ENCODE data around the gene CLPX. TPM values are rescaled to one million over a fixed set of nuclear protein-coding genes. Genes with fewer than 3 reads are reported as not detected.

Gene CLPX
- total and polyA plus RNA-seq, 9 of the 15 experiments (the other 6 are each of a cell fraction or from before 2014, with no cell fraction given): 11.2 to 83.3 (median 51.3) TPM

Small RNA genes lying within 50 kb of the gene (small RNA-seq; reads per million reads assigned to genes)
- gene AC013553.1 (not detected), gene AC068213.1 (not detected), gene RNU6-686P (not detected)

Other genes starting within 250 kb of the CLPX start
Only the 7 nearest of the 13 such genes appear.
- not detected in 2 replicates for gene RASL12, start 117.4 kb downstream of the CLPX start, total RNA-seq (2014; rRNA removed)
- gene RASL12, start 117.4 kb downstream of the CLPX start, total RNA-seq (2014; rRNA removed; fragmentation: Illumina TruSeq; extraction: Trizol): not detected in 2 replicates
- gene RASL12, start 117.4 kb downstream of the CLPX start, total RNA-seq (2015; rRNA removed; fragmentation: Illumina TruSeq; extraction: Trizol): not detected in 2 replicates
- gene RASL12, start 117.4 kb downstream of the CLPX start, total RNA-seq (2021): not detected in 2 replicates
- not detected in 2 replicates for gene RASL12, start 117.4 kb downstream of the CLPX start, polyA plus RNA-seq (2011; rRNA removed)
- not detected in 2 replicates for gene RASL12, start 117.4 kb downstream of the CLPX start, polyA plus RNA-seq (2014; fragmentation: Illumina TruSeq; extraction: Trizol)
- gene RASL12, start 117.4 kb downstream of the CLPX start, polyA plus RNA-seq (2014; fragmentation: Nextera tagmentation; extraction: Ambion mirVana): not detected
- gene RASL12, start 117.4 kb downstream of the CLPX start, polyA plus RNA-seq (2014; rRNA removed): not detected in 2 replicates
- 0.09 TPM in 1 of 2 replicates, not detected in the other for gene KBTBD13, start 108.6 kb downstream of the CLPX start, total RNA-seq (2014; rRNA removed)
- 0.06 and 0.07 TPM in 2 replicates for gene KBTBD13, start 108.6 kb downstream of the CLPX start, total RNA-seq (2014; rRNA removed; fragmentation: Illumina TruSeq; extraction: Trizol)
- not detected in 2 replicates for gene KBTBD13, start 108.6 kb downstream of the CLPX start, total RNA-seq (2015; rRNA removed; fragmentation: Illumina TruSeq; extraction: Trizol)
- 0.11 and 0.13 TPM in 2 replicates for gene KBTBD13, start 108.6 kb downstream of the CLPX start, total RNA-seq (2021)
- gene KBTBD13, start 108.6 kb downstream of the CLPX start, polyA plus RNA-seq (2011; rRNA removed): not detected in 2 replicates
- gene KBTBD13, start 108.6 kb downstream of the CLPX start, polyA plus RNA-seq (2014; fragmentation: Illumina TruSeq; extraction: Trizol): 0.04 and 0.10 TPM in 2 replicates
- under 1 TPM in 1 of 2 experiments, not detected in 1; 0.07 TPM for gene KBTBD13, start 108.6 kb downstream of the CLPX start, polyA plus RNA-seq (2014; fragmentation: Nextera tagmentation; extraction: Ambion mirVana)
- 0.12 and 0.22 TPM in 2 replicates for gene KBTBD13, start 108.6 kb downstream of the CLPX start, polyA plus RNA-seq (2014; rRNA removed)
- gene UBAP1L, start 70.1 kb downstream of the CLPX start, total RNA-seq (2014; rRNA removed): 0.41 and 0.49 TPM in 2 replicates
- 0.33 and 0.41 TPM in 2 replicates for gene UBAP1L, start 70.1 kb downstream of the CLPX start, total RNA-seq (2014; rRNA removed; fragmentation: Illumina TruSeq; extraction: Trizol)
- gene UBAP1L, start 70.1 kb downstream of the CLPX start, total RNA-seq (2015; rRNA removed; fragmentation: Illumina TruSeq; extraction: Trizol): 0.58 and 0.68 TPM in 2 replicates
- gene UBAP1L, start 70.1 kb downstream of the CLPX start, total RNA-seq (2021): 0.71 and 1.0 TPM in 2 replicates
- gene UBAP1L, start 70.1 kb downstream of the CLPX start, polyA plus RNA-seq (2011; rRNA removed): 0.25 and 0.51 TPM in 2 replicates
- gene UBAP1L, start 70.1 kb downstream of the CLPX start, polyA plus RNA-seq (2014; fragmentation: Illumina TruSeq; extraction: Trizol): 0.16 and 0.21 TPM in 2 replicates
- not detected for gene UBAP1L, start 70.1 kb downstream of the CLPX start, polyA plus RNA-seq (2014; fragmentation: Nextera tagmentation; extraction: Ambion mirVana)
- gene UBAP1L, start 70.1 kb downstream of the CLPX start, polyA plus RNA-seq (2014; rRNA removed): 0.44 and 0.70 TPM in 2 replicates
- 16.4 and 18.9 TPM in 2 replicates for gene PDCD7, start 51.5 kb downstream of the CLPX start, total RNA-seq (2014; rRNA removed)
- gene PDCD7, start 51.5 kb downstream of the CLPX start, total RNA-seq (2014; rRNA removed; fragmentation: Illumina TruSeq; extraction: Trizol): 15.8 and 17.1 TPM in 2 replicates
- gene PDCD7, start 51.5 kb downstream of the CLPX start, total RNA-seq (2015; rRNA removed; fragmentation: Illumina TruSeq; extraction: Trizol): 15.7 and 18.8 TPM in 2 replicates
- 22.8 and 24.4 TPM in 2 replicates for gene PDCD7, start 51.5 kb downstream of the CLPX start, total RNA-seq (2021)
- 20.1 and 21.9 TPM in 2 replicates for gene PDCD7, start 51.5 kb downstream of the CLPX start, polyA plus RNA-seq (2011; rRNA removed)
- 26.5 and 30.2 TPM in 2 replicates for gene PDCD7, start 51.5 kb downstream of the CLPX start, polyA plus RNA-seq (2014; fragmentation: Illumina TruSeq; extraction: Trizol)
- gene PDCD7, start 51.5 kb downstream of the CLPX start, polyA plus RNA-seq (2014; fragmentation: Nextera tagmentation; extraction: Ambion mirVana): 10 to 100 TPM; 11.8 to 12.1 TPM
- gene PDCD7, start 51.5 kb downstream of the CLPX start, polyA plus RNA-seq (2014; rRNA removed): 19.1 and 22.9 TPM in 2 replicates
- 0.04 TPM in 1 of 2 replicates, not detected in the other for gene CILP, start 26.1 kb upstream of the CLPX start, total RNA-seq (2014; rRNA removed)
- not detected in 2 replicates for gene CILP, start 26.1 kb upstream of the CLPX start, total RNA-seq (2014; rRNA removed; fragmentation: Illumina TruSeq; extraction: Trizol)
- not detected in 2 replicates for gene CILP, start 26.1 kb upstream of the CLPX start, total RNA-seq (2015; rRNA removed; fragmentation: Illumina TruSeq; extraction: Trizol)
- not detected in 2 replicates for gene CILP, start 26.1 kb upstream of the CLPX start, total RNA-seq (2021)
- gene CILP, start 26.1 kb upstream of the CLPX start, polyA plus RNA-seq (2011; rRNA removed): 0.03 and 0.05 TPM in 2 replicates
- gene CILP, start 26.1 kb upstream of the CLPX start, polyA plus RNA-seq (2014; fragmentation: Illumina TruSeq; extraction: Trizol): not detected in 2 replicates
- gene CILP, start 26.1 kb upstream of the CLPX start, polyA plus RNA-seq (2014; fragmentation: Nextera tagmentation; extraction: Ambion mirVana): not detected
- gene CILP, start 26.1 kb upstream of the CLPX start, polyA plus RNA-seq (2014; rRNA removed): not detected in 2 replicates
- 5.1 and 6.7 TPM in 2 replicates for gene PARP16, start 101.5 kb upstream of the CLPX start, total RNA-seq (2014; rRNA removed)
- gene PARP16, start 101.5 kb upstream of the CLPX start, total RNA-seq (2014; rRNA removed; fragmentation: Illumina TruSeq; extraction: Trizol): 6.4 and 7.0 TPM in 2 replicates
- 5.8 and 6.3 TPM in 2 replicates for gene PARP16, start 101.5 kb upstream of the CLPX start, total RNA-seq (2015; rRNA removed; fragmentation: Illumina TruSeq; extraction: Trizol)
- 7.6 TPM in 2 replicates for gene PARP16, start 101.5 kb upstream of the CLPX start, total RNA-seq (2021)
- 7.5 and 10.3 TPM in 2 replicates for gene PARP16, start 101.5 kb upstream of the CLPX start, polyA plus RNA-seq (2011; rRNA removed)
- 8.2 and 9.9 TPM in 2 replicates for gene PARP16, start 101.5 kb upstream of the CLPX start, polyA plus RNA-seq (2014; fragmentation: Illumina TruSeq; extraction: Trizol)
- gene PARP16, start 101.5 kb upstream of the CLPX start, polyA plus RNA-seq (2014; fragmentation: Nextera tagmentation; extraction: Ambion mirVana): 1 to 10 TPM; 3.0 to 5.6 TPM
- gene PARP16, start 101.5 kb upstream of the CLPX start, polyA plus RNA-seq (2014; rRNA removed): 5.8 and 7.8 TPM in 2 replicates
- gene RNU5A-1, start 110.7 kb upstream of the CLPX start, total RNA-seq (2014; rRNA removed): not detected in 2 replicates
- gene RNU5A-1, start 110.7 kb upstream of the CLPX start, total RNA-seq (2014; rRNA removed; fragmentation: Illumina TruSeq; extraction: Trizol): not detected in 2 replicates
- gene RNU5A-1, start 110.7 kb upstream of the CLPX start, total RNA-seq (2015; rRNA removed; fragmentation: Illumina TruSeq; extraction: Trizol): not detected in 2 replicates
- not detected in 2 replicates for gene RNU5A-1, start 110.7 kb upstream of the CLPX start, total RNA-seq (2021)
- not detected in 2 replicates for gene RNU5A-1, start 110.7 kb upstream of the CLPX start, polyA plus RNA-seq (2011; rRNA removed)
- gene RNU5A-1, start 110.7 kb upstream of the CLPX start, polyA plus RNA-seq (2014; fragmentation: Illumina TruSeq; extraction: Trizol): not detected in 2 replicates
- gene RNU5A-1, start 110.7 kb upstream of the CLPX start, polyA plus RNA-seq (2014; fragmentation: Nextera tagmentation; extraction: Ambion mirVana): not detected
- gene RNU5A-1, start 110.7 kb upstream of the CLPX start, polyA plus RNA-seq (2014; rRNA removed): not detected in 2 replicates

Measured in K562 (cell line).